Fibroblast of skin of back (primary cell): ENCODE results near the gene ZNF586.
"Not testable (repeated sequence)": the region's sequence is repeated elsewhere in the genome, so short reads cannot be mapped to it uniquely, and the experiment has no call there.

Experiments used
- DNase-seq: peaks from one replicate; pipeline ENCODE4 v3.0.0-alpha.2; 2013

Gene ZNF586

DNA sequence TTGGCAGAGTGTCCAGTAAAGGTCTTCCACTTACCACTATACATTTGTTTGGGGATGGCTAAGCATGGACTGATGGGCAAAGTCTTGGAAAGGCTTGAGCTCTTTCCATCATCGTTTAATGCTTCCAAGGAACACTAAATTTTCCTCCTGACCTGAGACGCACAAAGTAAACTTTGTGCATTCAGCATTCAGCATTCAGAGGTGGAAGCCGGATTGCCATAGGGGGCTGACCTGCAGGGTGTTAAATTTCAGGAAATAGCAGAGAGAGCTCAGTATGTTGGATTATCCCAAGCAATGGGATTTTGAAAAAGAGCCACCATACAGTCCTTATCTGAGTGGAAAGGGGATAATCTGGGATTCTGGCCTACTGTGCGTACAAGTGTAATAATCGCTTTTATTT is 31.2 kb downstream of the ZNF586 start:
- no peak for DNase-seq

DNA sequence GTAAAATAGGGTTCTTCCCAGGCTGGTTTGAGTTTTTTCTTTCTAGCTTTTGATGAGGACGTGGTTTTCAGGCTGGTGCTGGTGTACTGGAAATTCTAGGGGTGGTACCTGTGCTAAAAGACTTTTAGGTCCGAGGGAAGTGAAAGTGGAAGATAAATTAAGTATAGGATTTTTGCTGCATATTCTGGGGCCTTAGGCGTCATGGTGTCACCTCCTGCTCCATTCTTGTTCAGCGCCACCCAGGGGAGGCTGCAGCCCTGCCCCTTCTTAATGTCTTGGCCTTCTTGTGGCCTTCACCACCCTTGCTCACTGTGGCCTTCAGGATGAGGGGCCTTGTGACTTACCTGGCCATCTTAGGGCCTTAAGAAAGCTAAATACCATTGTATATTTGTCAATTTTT is 32.8 kb downstream of the ZNF586 start:
- DNase-seq: no peak

DNA sequence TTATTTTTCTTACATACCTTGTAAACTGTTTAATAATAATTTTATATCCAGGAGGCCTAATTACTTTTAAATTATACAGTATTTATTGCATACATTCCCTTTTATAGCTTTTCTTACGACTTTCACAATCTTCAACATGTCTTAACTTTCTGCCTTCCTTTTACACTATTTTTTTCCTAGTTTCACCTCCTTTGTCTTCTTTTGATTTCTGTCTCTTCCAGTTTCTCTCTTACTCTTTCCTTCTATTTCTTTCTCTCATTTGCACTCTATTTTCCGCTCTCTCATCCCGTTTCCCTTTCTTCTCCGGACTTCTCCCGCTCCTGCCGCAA is 33.8 kb downstream of the ZNF586 start:
- DNase-seq: no peak

DNA sequence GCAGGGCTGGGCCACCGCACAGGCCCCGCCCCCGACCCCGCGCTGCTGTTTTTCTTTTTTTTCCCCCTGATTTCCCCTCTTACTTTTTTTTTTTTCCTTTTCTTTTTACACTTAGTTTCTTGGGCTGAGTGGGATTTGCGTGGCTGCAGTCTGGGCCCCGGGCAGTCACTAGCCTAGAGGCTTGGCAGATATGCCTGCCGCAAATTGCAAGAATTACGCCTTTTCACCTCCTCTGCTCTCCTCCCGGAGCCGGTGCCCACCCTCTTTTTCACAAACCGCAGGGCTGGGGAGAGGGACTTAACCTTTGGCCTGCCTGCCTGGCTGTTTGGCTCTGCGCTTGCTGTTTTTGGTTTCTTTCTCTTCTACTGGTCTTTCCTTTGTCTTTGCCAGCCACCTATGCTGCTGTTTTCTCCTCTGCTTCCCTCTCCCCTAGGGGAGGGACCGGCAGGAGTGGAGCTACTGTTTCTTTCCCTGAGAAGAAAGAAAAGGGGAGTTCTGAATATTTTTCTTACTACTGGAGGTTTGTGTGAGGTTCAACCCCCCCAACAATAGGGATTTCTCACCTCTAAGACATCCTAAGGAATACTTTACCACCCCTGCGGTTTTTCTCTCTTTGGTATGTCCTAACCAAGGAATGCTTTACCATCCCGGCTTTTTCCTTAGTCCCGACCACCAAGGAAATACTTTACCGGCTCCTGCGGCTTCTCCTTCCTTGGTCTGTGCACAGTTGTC is 34.3 kb downstream of the ZNF586 start:
- DNase-seq: peak; percentile 96

DNA sequence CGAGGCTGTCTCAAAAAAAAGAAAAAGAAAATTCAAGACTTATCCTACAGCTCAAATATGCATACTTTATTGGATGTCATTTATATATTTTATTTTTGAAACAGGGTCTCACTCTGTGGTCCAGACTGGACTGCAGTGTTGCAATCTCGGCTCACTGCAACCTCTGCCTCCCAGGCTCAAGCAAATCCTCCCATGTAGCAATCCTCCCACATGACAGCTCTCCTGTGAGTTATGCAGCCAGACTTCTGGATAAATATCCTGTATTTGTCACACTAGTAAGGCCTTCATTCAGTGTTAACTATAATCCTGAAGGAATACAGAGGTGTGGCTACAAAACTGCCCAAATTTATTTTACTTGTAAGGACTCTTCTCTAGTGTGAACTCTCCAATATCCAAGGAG is 38.1 kb downstream of the ZNF586 start:
- no peak for DNase-seq

DNA sequence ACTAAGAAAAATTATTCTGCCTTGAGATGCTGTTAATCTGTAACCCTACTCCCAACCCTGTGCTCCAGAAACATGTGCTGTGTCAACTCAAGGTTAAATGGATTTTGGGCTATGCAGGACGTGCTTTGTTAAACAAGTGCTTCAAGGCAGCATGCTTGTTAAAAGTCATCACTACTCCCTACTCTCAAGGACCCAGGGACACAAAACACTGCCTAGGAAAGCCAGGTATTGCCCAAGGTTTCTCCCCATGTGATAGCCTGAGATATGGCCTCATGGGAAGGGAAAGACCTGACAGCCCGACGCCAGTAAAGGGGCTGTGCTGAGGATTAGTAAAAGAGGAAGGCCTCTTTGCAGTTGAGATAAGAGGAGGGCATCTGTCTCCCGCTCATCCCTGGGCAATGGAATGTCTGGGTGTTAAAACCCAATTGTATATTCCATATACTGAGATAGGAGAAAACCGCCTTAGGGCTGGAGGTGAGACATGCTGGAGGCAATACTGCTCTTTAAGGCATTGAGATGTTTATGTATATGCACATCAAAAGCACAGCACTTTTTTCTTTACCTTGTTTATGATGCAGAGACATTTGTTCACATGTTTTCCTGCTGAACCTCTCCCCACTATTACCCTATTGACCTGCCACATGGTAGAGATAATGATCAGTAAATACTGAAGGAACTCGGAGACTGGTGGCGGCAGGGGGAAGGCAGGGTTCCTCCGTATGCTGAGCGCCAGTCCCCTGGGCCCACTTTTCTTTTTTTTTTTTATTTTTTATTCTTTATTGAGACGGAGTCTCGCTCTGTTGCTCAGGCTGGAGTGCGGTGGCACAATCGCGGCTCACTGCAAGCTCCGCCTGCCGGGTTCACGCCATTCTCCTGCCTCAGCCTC is 41.2 kb downstream of the ZNF586 start:
- DNase-seq: not testable (repeated sequence)

DNA sequence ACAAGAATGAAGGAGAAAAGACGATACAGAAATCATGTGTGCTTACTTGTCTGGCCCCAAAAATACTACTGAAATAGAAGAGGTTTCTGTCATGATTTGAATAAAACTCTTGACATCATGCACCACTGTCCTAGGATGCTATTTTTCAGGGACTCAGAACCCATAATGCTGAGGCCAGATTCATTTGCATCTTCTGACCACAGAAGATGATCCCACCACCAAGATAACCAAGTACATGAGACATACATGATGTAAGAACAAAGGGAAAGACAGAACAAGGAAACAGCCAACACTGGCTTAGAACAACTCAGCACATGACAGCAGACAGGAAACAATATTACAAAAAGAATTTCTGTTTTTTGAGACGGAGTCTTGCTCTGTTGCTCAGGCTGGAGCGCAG is 42.8 kb downstream of the ZNF586 start:
- no peak for DNase-seq

DNA sequence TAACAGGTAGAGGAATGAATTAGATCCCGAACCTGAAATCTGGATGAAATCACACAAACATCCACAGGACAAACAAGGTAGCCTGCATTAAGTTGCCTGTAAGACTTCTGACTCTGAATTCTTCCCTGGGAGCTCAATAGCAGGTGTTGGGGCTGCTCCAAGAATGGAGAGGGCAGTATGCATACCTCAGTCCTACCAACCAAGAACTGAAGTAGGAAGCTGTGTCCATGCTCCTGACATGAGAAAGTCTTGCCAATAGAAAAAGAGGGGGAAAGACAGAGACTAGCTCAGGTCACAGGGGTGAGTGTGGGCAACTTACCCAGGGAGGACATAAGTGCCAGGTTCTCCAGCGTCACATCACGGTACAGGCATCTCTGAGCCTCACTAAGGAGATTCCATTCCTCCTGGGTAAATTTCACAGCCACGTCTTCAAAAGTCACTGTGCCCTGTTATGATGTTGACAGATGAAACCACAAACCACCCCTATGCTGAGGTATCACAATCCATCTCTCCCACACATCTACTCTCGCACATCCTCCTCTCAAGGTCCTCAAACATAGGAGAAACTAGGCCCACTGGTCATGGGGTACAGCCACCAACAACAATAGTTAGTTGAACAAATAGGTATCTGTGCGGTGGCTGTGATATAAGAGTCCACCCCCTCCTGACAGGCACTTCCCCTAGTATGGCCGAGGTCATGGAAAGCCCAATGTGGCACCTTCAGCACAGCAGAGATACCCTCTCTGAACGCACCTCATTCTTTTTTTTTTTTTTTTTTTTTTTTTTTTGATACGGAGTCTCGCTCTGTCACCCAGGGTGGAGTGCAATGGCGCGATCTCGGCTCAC is 43.7 kb downstream of the ZNF586 start:
- not testable (repeated sequence) for DNase-seq

DNA sequence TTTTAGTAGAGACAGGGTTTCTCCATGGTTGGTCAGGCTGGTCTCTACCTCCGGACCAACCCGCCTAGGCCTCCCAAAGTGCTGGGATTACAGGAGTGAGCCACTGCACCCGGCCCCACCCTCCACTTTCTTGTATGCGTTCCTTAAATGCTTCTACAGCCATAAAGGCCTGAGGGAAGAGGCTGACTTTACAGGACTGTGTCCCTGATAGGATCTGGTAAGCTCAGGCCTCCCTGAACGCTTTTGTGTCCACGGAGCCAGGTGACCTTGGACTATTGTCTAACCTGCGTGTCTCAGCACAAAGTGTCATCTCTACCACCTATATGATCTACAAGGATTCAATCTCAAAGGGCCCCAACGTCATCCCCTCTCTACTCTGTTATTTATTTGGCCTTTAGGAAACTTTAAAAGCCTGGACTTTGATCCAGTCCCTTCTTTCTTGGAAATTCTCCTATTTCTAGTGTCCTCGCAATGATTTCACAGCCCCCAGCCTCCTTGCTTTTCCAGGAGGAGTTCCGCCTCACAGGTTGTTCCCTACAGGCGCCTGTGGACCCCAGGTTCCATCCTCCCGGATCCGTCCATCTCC is 44.5 kb downstream of the ZNF586 start:
- DNase-seq: no peak

DNA sequence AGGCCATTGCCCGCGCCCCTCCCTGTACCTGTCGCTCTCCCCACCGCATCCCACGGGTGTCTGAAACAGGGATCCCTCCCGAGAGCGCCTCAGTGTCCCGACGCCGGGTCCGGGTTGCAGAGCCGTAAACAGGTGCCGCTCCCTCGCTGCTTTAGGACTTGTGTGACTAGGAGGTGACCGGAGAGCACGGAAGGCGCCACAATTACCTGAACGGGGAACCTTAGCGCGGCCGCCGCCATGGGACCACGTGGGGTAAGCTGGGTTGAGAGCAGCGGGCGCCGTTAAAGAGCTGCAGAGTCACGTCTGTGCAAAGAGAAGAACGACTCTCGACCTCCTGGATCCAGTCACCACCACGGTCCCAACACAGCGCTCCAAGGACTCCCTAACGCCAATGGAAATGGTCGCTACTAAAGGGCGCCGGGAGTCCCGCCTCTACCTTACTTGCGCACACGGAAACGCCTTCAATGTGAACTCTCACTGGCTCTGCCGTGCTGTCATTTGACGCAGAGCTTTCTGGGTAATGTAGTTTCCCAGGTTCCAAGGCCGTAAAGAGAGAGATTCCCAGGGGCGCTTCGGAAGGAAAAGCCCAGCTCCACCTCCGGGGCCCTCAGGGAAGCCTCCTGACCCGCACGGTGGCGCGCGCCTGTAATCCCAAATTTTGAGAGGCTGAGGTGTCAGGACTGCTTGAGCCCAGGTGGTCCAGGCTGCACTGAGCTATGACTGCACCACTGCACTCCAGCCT is 45.2 kb downstream of the ZNF586 start, which contains the start of gene ZNF552:
Gene ZNF552, minus strand, starts transcription at position 409 of the 742 bp plus-strand sequence. Its CDS starts 170 bp downstream, at position 239.
- peak; percentile 96 for DNase-seq

DNA sequence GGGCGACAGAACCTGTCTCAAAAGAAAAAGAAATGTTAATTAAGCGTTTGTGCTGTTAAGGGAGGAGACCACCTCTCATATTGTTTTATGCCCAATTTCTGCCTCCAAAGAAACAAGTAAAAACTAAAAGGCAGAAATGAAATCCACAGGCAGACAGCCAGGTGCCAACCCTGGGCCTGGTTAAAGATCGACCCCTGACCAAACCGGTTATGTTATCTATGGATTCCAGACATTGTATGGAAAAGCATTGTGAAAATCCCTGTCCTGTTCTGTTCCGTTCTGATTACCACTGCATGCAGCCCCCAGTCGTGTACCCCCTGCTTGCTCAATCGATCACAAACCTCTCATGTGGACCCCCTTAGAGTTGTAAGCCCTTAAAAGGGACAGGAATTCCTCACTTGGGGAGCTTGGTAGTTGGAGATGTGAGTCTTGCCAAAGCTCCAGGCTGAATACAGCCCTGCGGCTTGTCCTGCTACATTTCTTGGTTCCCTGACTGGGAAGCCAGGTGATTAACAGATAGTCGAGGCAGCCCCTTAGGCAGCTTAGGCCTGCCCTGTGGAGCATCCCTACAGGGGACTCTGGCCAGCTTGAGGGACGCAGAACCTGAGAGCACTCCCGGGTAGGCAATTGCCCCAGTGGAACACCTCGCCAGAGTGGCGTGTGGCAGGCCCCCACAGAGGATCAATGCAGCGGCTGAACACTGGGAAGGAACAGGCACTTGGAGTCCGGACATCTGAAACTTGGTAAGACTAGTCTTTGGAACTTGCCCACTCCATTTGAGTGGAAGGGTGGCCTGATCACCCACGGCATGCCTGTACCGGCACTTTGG is 46.0 kb downstream of the ZNF586 start:
- DNase-seq: no peak

DNA sequence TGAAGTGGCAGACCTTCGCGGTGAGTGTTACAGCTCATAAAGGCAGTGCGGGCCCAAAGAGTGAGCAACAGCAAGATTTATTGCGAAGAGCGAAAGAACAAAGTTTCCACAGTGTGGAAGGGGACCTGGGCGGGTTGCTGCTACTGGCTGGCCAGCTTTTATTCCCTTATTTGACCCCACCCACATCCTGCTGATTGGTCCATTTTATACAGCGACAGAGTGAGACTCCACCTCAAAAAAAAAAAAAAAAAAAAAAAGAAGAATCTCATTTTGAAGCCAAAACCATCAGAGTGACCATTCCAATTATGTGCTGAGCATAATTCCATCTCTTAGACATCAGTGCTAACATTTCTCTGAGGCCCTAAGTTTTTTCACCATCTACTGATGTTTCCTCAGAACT is 47.2 kb downstream of the ZNF586 start:
- DNase-seq: peak; percentile 9

DNA sequence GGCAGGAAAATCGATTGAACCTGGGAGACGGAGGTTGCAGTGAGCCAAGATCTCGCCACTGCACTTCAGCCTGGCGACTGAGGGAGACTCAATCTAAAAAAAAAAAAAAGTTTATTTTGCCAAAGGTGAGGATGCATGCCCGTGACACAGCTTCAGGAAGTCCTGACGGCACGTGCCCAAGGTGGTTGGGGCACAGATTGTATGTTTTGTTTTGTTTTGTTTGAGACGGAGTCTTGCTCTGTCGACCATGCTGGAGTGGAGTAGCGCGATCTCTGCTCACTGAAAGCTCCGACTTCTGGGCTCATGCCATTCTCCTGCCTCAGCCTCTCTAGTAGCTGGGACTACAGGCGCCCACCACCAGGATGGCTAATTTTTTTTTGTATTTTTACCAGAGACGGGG is 48.5 kb downstream of the ZNF586 start:
- no peak for DNase-seq

DNA sequence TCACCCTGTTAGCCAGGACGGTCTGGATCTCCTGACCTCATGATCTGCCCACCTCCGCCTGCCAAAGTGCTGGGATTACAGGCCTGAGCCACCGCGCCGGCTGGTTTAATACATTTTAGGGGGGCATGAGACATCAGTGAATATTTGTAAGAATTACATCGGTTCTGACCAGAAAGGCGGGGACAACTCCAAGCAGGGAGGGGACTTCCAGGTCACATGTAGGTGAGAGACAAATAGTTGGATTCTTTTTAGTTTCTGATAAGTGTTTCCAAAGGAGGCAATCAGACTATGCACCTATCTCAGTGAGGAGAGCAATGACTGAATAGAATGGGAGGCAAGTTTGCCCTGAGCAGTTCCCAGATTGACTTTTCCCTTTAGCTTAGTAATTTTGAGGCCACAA is 48.9 kb downstream of the ZNF586 start:
- no peak for DNase-seq

DNA sequence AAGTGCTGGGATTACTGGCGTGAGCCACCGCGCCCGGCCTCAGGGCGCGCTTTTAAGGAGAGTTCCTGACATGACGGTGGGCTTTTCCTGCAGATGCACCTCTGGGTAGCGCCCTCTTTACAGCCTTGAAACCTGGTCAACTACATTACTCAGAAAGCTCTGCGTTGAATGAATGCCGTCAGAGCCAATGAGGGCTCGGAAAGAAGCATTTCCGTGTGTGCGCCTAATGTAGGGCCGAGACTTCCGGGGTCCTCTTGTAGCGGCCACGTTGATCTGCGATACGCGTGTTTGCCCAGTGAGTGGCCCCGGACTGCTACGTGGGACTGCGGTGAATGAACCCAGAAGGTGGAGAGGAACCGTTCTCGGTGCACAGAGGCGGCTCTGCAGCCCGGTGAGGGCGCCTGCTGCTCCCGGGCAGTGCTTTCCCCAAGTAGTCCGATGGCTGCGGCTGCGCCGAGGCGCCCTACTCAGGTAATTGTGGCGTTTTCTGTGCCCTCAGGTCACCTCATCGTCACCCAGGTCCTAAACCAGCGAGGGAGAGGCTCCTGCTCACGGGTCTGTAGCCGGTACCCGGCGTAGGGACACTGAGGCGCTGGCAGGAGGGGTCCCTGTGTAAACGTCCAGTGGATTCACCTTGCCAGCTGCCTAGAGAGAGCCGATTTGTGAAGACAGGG is 50.1 kb downstream of the ZNF586 start:
- peak; percentile 98 for DNase-seq

DNA sequence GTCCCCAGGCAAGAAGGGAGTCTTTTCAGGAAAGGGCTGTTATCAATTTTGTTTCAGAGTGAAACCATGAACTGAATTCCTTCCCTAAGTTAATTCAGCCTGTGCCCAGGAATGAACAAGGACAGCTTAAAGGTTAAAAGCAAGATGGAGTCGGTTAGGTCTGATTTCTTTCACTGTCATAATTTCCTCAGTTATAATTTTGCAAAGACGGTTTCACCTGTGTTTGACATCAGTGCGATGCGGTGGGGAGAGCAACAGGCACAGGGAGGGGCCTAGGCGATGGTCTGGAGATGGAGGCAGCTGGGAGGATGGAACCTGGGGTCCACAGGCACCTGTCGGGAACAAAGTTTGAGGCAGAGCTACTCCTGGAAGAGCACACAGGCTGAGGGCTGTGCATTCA is 51.1 kb downstream of the ZNF586 start:
- no peak for DNase-seq

DNA sequence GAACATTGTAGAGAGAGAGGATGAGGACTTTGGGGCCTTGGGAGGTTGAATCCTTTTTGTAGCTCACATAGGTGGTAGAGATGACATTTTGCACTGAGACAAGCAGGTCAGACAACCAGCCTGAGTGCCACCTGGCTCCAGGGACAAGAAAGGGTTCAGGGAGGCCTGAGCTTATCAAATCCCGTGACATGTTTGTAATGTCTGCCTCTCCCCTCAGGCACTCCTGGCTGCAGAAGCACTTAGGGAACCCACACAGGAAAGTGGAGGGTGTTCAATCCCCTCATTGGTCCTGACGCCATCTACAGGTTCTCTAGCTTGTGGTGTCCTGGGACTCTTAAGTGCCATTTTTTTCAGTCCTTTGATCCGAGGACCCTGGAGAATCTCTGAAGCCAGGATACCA is 51.6 kb downstream of the ZNF586 start:
- DNase-seq: not testable (repeated sequence)

DNA sequence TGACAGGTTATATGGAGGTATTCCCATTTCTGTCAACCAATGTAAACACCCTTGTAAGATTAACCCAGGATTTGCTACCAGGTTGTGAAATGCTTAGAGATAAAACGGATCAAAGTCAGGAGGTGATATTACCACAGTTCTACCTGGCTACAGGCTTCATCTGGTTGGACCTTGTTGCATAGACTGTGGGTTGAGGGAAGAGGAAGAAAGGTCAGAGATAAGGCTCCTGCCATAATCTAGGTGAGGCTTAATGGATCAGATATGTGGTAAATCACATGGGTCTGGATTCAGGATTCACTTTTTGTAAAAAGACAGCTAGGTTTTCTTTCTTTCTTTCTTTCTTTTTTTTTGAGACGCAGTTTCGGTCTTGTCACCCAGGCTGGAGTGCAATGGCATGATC is 52.0 kb downstream of the ZNF586 start:
- not testable (repeated sequence) for DNase-seq

DNA sequence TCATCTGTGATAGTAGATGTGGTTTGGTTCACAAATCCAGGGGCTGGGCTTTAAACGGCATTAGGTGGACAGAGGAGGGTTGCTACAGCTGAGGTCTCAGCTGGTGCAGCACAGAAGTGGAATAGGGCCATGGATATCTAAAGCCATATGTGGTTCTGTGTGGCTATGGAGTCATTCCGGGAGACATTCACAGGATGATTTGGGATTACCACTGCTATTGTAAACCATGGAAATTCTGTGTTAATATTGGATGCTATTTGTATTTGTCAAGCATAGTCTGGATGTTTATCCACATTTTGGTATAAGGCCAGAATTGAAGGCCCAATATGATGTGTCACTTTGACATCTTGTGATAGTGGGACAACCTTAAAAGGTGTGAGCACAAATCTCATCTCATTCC is 53.7 kb downstream of the ZNF586 start:
- not testable (repeated sequence) for DNase-seq

DNA sequence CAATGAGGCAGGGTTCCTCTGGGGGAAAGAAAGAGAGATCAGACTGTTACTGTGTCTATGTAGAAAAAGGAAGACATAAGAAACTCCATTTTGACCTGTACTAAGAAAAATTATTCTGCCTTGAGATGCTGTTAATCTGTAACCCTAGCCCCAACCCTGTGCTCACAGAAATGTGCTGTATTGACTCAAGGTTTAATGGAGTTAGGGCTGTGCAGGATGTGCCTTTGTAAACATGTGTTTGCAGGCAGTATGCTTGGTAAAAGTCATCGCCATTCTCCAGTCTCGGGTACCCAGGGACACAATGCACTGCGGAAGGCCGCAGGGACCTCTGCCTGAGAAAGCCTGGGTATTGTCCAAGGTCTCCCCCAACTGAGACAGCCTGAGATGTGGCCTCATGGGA is 54.1 kb downstream of the ZNF586 start:
- DNase-seq: not testable (repeated sequence)
